Measurements from ENCODE around the gene GAGE12J. TPM values are rescaled to one million over a fixed set of nuclear protein-coding genes. Genes with fewer than 3 reads are reported as not detected.
"Not testable (repeated sequence)": the region's sequence is repeated elsewhere in the genome, so short reads cannot be mapped to it uniquely, and the experiment has no call there.

GAGE12J gene
- total RNA-seq (2014; rRNA removed; shearing (Covaris generic)) = not detected in 2 replicates

- not testable (repeated sequence) for DNase-seq (ENCODE audit: low spot score)
Measured at GRCh38 chrX:49321737-49322136, at the start of gene GAGE12J. GAGE12J (plus strand) TSS chrX:49322037; CDS start chrX:49323194, 1,157 bp downstream.

DNA sequence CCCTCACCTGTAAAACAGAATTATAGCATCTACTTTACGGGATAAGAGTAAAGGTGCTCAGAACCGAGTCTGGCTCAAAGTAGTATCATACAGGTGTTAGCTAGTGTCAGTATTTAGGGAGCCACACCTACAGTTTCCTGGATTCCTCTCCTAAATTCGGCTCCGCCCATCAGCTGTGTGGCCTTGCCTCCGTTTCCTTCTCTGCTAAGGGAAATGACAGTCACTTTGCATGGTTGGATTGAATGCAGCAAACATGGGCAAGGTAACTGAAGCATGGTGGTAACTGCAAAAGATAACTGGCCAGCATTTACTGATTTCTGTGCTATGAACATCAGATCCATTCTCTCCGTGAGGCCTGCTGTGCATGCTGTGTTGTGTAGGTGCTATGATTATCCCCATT is 49.4 kb upstream of the GAGE12J start:
- DNase-seq (ENCODE audit: low spot score) = no peak

- no peak for DNase-seq (ENCODE audit: low spot score)
Measured at GRCh38 chrX:49273181-49273727, 48.6 kb upstream of the GAGE12J start.

DNA sequence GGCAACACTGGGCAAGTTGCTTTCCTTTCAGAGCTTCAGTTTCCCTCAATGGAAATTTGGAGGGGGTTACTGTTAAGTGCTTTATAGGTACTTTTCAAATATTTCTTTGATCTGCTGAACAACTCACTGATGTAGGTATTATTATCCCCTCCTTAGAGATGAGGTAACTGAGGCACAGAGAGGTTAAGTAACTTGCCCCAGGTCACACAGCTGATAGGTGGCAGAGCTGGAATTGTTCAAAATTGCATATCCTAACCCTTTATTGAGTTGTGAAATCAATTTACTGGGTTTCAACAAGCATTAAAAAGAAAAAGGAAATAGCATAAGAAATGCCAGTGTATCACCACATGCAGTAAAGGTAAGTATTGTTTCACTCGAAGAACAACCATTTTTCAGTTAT is 45.6 kb upstream of the GAGE12J start:
- no peak for DNase-seq (ENCODE audit: low spot score)

DNA sequence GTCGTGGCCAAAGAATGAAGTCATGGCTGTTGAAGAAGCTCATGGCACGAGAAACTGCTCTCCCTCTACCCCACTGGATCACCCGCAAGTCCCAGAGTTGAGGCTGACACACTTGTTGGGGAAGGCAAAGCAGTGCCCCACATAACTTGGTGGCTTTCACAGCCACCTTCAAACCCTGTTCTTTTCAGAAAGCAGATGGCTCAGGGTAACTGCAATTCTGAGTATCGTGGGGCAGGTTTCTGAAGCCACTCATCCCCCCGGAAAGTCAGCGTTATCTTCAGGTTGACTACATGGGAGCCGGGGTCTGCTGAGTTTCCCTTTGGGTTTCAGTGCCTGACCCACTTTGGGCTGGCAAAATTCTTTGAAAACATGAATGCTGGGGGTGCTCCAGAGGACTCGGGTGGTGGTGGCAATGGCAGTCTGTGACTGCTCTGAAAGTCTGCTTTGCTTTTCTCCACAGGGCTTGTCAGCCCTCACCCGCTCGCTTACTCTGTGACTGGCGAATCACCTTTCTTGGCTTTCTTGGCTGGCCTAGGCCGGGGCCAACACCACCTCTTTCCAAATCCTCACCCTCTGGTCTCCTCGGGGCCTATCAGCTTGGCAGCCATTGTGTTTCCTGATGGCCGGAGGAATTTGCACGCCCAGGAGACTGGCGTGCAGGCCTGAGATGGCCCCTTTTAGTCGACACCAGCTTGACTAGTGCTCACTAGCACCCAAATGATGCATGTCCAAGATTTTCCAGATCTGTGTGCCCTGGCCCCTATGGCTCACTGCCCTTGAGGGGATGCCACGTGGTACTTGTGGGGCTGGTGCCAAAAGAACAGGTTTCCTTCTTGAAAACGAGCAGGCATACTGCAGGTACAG is 44.9 kb upstream of the GAGE12J start:
- DNase-seq (ENCODE audit: low spot score) = no peak

DNA sequence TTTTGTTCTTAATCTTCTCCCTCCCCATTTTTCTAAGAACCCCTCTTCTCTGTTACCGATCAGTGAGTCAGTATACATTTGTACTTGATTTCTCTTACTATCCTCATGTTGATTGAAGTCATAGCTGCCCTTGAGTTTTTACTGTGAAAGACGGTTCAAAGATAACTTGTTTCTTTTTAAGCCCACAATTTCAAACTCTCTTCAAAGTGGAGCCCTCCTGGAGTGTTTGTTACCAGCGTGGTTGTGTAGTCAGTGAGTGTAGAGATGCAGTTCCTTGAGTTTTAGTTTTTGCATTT is 44.4 kb upstream of the GAGE12J start:
- no peak for DNase-seq (ENCODE audit: low spot score)

- DNase-seq (ENCODE audit: low spot score) = no peak
Measured at GRCh38 chrX:49278081-49278480, 43.8 kb upstream of the GAGE12J start.

- DNase-seq (ENCODE audit: low spot score) = peak; percentile 33
Measured at GRCh38 chrX:49282647-49283011, 39.2 kb upstream of the GAGE12J start.

DNA sequence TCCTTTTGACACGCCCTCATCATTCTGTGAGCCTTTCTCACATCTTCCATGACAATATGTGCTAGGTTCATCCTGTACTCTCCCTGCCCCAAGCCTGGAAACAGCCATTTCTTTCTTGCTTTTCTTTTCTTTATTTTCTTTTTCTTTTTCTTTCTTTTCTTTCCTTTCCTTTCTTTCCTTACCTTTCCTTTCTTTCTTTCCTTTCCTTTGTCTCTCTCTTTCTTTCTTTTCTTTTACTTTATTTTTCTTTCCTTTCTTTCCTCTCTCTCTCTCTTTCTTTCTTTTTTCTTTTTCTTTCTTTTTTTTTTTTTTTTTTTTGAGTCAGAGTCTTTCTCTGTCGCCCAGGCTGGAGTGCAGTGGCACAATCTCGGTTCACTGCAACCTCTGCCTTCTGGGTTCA is 37.6 kb upstream of the GAGE12J start:
- DNase-seq (ENCODE audit: low spot score) = no peak

GRCh38 chrX:49286136-49286535 is 35.7 kb upstream of the GAGE12J start:
- no peak for DNase-seq (ENCODE audit: low spot score)

DNA sequence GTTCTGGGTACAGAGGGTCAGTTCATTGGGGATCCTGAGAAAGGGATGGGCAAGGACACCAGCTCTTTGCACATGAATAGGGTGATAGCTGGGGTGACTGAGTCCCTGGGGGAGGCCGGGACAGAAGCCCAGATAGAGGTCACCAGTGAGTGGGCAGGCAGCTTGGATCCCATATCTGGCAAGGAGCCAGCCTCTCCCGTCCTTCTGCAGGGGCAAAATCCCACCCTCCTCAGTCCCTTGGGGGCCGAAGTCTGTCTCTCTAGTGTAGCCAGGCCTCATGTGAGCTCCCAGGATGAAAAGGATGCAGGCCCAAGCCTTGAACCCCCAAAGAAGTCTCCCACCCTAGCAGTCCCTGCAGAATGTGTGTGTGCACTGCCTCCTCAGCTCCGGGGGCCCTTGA is 35.3 kb upstream of the GAGE12J start:
- no peak for DNase-seq (ENCODE audit: low spot score)

DNA sequence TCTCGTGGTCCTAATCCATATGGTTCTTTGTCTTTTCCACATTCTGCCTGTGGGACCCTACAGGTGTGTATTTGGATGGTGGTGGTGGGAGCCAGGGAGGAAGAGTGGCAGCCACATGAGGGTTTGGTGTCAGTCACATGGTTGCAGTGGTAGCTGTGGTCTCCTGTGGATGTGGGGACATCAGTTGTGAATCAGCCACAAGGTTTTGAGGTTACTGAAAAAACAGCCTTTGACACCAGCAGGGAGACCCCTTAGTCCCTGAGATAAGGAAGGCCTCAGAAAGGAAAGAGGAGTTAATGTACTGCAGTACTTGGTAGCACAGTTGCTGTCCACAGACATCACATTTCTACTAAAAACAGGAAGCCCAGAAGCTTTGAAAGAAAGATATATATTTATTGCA is 34.2 kb upstream of the GAGE12J start:
- DNase-seq (ENCODE audit: low spot score) = no peak

DNA sequence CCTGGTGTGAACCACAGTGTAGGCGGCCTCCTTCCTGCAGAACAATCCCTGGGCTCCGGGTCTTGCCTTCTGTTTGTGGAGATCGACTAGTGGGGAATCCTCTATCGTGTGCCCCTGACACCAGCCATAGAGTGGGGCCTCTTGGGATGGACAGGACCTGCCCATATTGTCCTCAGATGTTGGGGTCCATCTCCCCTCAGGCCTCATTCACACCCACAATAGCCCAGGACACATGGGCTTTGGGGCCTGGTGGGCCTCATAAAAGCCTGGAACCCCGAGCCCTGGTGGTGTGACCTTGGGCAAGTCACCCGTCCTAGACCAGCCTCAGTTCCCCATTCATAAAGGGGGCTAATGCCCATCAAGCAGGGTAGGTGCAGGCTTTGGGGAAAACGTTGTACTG is 31.6 kb upstream of the GAGE12J start:
- no peak for DNase-seq (ENCODE audit: low spot score)

GRCh38 chrX:49291615-49292337 is 30.1 kb upstream of the GAGE12J start:
- peak; percentile 69 for DNase-seq (ENCODE audit: low spot score)

DNA sequence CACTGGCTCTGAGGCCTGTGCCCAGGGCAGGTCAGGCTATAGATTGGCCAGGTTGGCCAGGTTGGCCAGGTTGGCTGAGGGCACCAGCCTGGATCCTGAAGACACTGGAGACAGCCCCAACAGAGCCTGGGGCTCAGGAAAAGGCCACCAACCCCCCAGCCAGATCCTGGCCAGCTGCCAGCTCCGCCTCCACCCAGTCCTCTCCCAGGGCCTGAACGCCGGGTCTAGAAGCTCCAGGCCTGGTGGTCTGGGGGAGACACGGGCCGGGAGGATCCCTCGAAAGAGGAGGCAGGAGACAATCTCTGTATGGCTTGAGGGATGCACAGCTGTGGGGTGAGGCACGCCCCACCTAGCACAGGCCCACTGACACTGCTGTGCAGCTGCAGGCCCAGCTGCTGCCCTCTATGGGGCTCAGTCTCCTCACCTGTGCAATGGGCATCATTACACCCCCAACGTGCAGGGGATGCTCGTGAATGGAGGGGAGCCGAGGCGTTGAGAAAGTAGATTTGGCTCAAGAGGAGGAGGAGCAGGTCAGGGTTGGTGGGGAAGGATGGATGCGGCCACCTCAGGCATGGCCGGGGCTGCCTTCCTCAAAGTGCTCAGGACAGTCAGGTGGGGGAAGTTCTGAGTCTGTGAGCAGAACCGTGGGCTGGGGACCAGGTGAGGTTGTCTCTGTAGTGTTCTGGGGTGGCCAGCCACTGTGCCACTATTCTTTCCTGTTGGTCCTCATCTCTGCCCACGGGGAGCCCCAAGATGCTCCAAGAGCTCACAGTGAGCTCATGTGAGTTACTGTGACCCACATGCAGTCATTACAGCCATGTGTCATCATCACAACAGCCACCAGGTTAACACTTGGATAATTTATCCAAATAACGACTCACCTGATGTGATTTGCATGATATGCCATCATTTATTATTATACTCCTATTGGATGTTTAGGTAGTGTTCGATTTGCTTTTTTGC is 29.2 kb upstream of the GAGE12J start:
- DNase-seq (ENCODE audit: low spot score) = no peak

DNA sequence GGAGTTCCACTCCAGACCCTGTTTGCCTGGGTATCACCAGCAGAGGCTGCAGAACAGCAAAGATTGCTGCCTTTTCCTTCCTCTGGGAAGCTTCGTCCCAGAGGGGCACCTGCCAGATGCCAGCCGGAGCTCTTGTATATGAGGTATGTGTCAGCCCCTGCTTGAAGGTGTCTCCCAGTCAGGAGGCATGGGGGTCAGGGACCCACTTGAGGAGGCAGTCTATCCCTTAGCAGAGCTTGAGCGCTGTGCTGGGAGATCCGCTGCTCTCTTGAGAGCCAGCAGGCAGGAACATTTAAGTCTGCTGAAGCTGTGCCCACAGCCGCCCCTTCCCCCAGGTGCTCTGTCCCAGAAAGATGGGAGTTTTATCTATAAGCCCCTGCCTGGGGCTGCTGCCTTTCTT is 22.5 kb upstream of the GAGE12J start:
- DNase-seq (ENCODE audit: low spot score) = not testable (repeated sequence)

DNA sequence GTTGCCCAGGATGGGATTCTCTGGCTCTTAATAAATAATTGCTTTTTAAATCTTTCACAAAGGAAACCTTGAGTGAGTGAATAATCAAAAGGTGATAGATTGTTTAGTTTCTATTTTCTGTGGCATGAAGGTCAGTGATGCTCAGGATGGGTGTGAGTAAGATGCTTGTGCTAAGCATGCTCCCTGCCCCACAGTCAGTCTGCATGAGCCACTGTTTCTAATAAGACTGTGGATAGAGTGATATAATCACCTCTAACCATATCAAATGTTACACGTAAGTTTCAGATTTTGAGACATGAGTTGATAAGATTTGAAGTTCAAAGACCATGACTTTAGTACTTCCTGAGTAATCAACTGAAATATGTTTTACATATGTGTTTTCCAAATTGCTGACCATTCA is 21.1 kb upstream of the GAGE12J start:
- DNase-seq (ENCODE audit: low spot score) = no peak

DNA sequence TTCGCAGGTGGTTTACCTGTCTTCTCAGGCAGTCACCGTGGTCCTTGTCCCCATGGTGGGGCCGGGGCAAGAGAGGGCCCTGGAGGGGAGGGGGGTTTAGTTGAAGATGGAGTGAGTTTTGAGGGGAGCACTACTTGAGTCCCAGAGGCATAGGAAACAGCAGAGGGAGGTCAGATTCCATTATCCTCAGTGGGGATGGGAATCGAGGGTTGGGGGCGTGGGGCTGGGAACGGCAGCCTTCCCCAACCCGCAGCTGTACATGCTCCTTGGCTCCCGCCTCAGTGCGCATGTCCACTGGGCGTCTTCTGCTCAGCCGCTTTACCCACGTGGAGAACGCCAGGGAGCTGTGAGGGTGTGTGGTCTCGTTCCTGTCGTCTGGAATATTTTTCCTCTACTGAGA is 18.5 kb upstream of the GAGE12J start, which contains the start of gene GAGE10:
GAGE10 (plus strand) TSS at position 301 of the 400 bp plus-strand sequence. CDS start 1,214 bp downstream, outside the sequence.
- no peak for DNase-seq (ENCODE audit: low spot score)

GRCh38 chrX:49307775-49308174 is 14.1 kb upstream of the GAGE12J start:
- not testable (repeated sequence) for DNase-seq (ENCODE audit: low spot score)

DNA sequence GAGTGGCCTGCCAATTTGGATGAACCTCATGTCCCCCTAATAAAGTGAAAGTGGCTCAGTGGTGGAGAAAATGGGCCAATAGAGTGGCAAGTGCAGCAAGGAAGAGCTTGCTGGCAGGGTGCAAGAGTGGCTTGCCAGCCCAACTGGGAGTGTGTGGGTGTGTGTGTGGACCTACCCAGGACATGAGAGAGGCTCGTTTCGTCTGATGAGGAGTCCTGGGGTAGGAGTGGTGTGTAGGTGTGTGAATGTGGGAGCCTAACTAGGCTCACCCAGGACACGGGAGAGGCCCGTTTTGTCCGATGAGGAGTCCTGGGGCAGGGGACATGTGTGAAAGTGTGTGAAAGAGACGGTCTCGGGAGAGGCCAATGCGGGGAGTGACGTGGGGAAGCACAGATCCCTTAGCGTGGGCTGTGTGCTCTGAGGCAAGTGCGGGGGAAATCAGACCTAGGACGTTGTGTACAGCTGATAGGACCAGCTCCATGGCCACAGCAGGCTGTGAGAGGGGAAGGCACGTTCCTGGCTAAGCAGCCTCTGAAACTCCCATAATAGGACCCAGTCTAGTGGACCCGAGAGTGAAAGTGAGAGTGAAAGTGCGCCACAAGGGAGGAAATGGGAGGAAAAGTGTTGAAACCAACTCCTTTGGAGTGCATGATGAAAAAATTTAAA is 13.1 kb upstream of the GAGE12J start:
- DNase-seq (ENCODE audit: low spot score) = no peak

- peak; percentile 44 for DNase-seq (ENCODE audit: low spot score)
Measured at GRCh38 chrX:49309401-49309981, 12.3 kb upstream of the GAGE12J start.
